Sigmoid colon (tissue), 4 donors: ENCODE results near the gene NKX3-2.

Experiments used
- POLR2A ChIP-seq, 2 donors: fragments of 450-650 bp; IDR thresholded peaks; one replicate each; pipeline ENCODE4 v1.6.1; 2016; ENCODE audit warnings: antibody characterized with exemption in 2 of 2, mild to moderate bottlenecking in 2 of 2, moderate library complexity in 2 of 2
- POLR2AphosphoS5 ChIP-seq, 4 donors: sonication (generic); formaldehyde crosslinking; IDR thresholded peaks; one replicate each; pipeline ENCODE4 v1.6.1; 2017; ENCODE audit warnings: antibody characterized with exemption in 4 of 4
- TF ChIP-seq, protein P1 (sequence below), 4 experiments: fragments of 450-650 bp in 3 of 4; fragments of 200-600 bp in 1 of 4; IDR thresholded peaks; one replicate each; pipeline ENCODE4 v1.5.1; 2016 to 2019; ENCODE audit warnings: antibody characterized with exemption in 4 of 4, mild to moderate bottlenecking in 3 of 4, moderate library complexity in 2 of 4

GRCh38 chr4:13562876-13563275 lies 18.6 kb upstream of the NKX3-2 start:
- TF ChIP-seq, protein P1, sequence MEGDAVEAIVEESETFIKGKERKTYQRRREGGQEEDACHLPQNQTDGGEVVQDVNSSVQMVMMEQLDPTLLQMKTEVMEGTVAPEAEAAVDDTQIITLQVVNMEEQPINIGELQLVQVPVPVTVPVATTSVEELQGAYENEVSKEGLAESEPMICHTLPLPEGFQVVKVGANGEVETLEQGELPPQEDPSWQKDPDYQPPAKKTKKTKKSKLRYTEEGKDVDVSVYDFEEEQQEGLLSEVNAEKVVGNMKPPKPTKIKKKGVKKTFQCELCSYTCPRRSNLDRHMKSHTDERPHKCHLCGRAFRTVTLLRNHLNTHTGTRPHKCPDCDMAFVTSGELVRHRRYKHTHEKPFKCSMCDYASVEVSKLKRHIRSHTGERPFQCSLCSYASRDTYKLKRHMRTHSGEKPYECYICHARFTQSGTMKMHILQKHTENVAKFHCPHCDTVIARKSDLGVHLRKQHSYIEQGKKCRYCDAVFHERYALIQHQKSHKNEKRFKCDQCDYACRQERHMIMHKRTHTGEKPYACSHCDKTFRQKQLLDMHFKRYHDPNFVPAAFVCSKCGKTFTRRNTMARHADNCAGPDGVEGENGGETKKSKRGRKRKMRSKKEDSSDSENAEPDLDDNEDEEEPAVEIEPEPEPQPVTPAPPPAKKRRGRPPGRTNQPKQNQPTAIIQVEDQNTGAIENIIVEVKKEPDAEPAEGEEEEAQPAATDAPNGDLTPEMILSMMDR (IDR thresholded peaks at IDR 0.05): no peak
- TF ChIP-seq POLR2A (IDR thresholded peaks at IDR 0.05) (no peak), POLR2AphosphoS5 (IDR thresholded peaks at IDR 0.05) (no peak)
